Epithelial cell of prostate (primary cell): ENCODE measurements around the gene PHRF1.
A peak's percentile ranks its signal among the peaks of the same experiment; 100 is the strongest.

Experiments
- DNase-seq: peaks from one replicate; pipeline ENCODE4 v3.0.0-alpha.2; 2011; ENCODE audit warnings: low read depth, low spot score
- H3K27ac ChIP-seq: fragments of 450-650 bp; 2 replicates; pipeline ENCODE4 v1.5.1; 2017; ENCODE audit warnings: mild to moderate bottlenecking

The PHRF1 gene

DNA sequence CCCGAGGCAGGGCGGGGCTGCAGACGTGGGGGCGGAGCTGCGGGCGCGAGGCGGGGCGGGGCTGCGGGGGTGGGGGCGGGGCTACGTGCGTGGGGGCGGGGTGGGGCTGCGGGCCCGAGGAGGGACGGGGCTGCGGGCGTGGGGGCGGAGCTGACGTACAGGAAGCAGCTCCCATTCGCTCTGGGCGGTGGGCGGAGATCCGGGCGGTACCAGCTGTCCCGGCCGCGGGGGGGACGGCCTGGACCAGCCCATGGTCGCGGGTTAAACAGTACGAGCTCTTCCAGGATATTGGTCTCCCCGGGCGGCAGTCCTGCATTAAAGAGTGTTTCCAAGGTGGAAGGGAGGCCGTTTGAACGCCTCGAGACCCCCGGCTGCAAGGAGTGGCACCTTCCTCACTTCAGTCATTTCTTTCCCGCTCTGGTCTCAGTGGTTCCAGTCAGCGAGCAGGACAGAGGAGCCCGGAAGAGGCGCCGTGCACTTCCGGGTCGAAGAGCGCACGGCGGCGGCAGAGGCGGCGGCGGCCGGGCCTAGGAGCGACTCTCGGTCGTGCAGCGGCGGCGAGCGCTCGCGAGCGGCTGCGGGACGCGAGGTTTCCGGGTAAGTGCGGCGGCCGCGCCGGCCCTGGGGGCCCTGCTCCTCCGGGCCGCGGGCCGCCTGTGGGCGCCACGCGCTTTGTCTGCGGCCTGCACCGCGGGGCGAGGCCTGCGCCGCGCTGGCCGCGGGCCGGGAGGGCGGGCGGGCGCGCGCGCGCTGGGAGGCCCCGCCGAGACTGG is at the start of gene PHRF1:
TSS of gene PHRF1 (plus strand) at position 475 of the 773 bp plus-strand sequence. CDS start 5,043 bp downstream, outside the sequence.
- DNase-seq, result peak; percentile 64
- peak within 1 kb of the TSS; percentile 81 for H3K27ac ChIP-seq

GRCh38 chr11:528166-528814 is 48.0 kb upstream of the PHRF1 start:
- no peak overlapping the region for H3K27ac ChIP-seq
- DNase-seq, result no peak

- no peak for DNase-seq
- no peak overlapping the region for H3K27ac ChIP-seq
Observed at GRCh38 chr11:528815-529727, 47.2 kb upstream of the PHRF1 start.

- no peak for DNase-seq
- no peak overlapping the region for H3K27ac ChIP-seq
Observed at GRCh38 chr11:529728-530411, 46.4 kb upstream of the PHRF1 start.

GRCh38 chr11:530960-531831 is 45.1 kb upstream of the PHRF1 start:
- H3K27ac ChIP-seq, result no peak overlapping the region
- DNase-seq, result no peak

DNA sequence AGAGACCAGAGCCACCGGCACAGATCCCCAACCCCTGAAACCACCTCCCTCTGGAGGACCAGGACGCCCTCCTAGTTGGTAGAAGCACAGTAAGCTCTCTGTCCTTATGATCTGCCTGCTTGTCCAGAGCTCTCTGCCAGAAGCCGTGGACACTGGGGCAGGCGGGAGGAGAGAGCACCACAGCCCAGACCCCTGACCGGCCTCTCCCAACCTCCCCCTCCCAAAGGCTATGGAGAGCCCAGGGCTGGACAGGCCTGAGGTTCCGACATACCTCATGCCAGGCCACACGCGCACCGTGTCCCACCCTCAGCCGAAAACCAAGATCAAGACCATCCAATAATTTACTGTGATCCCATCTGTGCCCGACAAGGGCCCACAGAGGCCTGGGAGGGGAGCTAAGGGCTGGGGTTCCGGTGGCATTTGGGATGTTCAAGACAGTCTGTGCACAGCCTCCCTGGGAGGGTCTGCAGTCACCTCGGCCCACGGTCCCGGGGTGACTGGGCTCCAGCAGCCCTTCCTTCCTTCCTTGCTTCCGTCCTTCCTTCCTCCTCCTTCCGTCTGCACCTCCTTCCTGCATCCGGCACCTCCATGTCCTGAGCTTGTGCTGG is 44.2 kb upstream of the PHRF1 start:
- no peak for DNase-seq
- no peak overlapping the region for H3K27ac ChIP-seq

DNA sequence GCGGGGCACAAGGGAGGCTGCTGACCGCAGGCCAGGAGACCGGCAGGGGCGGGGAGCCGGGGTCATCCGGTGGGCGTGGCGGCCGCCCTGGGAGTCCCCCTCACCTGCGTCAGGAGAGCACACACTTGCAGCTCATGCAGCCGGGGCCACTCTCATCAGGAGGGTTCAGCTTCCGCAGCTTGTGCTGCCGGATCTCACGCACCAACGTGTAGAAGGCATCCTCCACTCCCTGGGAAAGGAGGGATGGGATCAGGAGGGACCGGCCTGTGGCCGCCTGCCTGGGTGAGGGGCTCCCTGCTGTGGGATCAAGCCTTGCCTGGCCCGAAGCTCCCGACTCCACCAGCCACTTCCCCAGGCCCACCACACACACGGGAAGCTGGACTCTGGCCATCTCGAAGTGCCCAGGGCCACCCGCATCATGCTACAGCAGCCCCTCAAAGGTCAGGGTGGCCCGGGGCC is 43.7 kb upstream of the PHRF1 start:
- no peak overlapping the region for H3K27ac ChIP-seq
- DNase-seq, result no peak

- H3K27ac ChIP-seq, result no peak overlapping the region
- no peak for DNase-seq
Observed at GRCh38 chr11:532986-533585, 43.2 kb upstream of the PHRF1 start.

- H3K27ac ChIP-seq, result peak overlapping the region; percentile 96
- no peak for DNase-seq
Observed at GRCh38 chr11:533586-534395, 42.5 kb upstream of the PHRF1 start.

GRCh38 chr11:534396-535209 is 41.7 kb upstream of the PHRF1 start:
- H3K27ac ChIP-seq, result peak overlapping the region; percentile 96
- DNase-seq, result peak; percentile 81

GRCh38 chr11:535210-535518 is 41.1 kb upstream of the PHRF1 start:
- no peak for DNase-seq
- H3K27ac ChIP-seq, result peak overlapping the region; percentile 96

- peak; percentile 59 for DNase-seq
- peak within 1 kb of the TSS; percentile 96 for H3K27ac ChIP-seq
Observed at GRCh38 chr11:535519-536454, 40.5 kb upstream of the PHRF1 start, which contains the start of gene HRAS. TSS of gene HRAS (minus strand) at chr11:535576.

DNA sequence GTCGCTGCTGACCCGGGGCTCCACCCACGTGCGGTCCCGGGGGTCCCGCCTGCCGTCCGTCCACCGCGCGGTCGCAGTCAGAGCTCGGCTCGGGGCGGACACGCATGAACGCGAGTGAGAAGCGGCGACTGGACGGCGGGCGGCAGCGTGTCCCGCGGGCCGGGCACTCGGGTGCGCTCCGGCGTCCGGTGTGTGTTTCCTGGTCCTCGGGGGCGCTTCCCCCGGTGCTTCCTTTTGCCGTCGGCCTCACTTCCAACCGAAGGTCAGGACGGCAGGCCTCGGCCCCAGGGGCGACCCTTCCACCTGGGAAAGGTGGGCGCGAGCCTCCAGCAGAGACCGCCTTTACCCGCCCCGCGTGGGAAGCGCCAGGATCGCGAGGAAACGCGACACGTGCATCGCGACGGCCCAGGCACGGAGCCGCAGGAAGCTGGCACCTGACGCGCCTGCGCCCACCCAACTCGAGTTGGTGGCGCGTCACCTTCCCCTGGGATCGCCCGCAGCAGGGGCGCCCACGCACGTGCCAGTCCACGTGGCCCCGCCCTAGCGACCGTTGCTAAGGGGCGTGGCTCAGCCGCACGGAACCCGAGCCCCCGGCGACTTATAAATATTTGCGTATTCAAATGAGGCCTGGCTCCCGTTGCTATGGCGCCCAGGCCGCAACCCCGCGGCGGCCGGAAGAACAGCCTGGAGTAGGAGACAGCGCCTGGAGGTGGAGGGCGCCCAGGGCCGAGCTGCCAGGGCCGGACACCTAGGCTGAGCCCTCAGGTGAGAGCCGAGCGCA is 39.2 kb upstream of the PHRF1 start, which contains the start of gene LRRC56:
TSS of gene LRRC56 (plus strand) at position 687 of the 781 bp plus-strand sequence. CDS start 3,158 bp downstream, outside the sequence.
- H3K27ac ChIP-seq, result no peak within 1 kb of the TSS

DNA sequence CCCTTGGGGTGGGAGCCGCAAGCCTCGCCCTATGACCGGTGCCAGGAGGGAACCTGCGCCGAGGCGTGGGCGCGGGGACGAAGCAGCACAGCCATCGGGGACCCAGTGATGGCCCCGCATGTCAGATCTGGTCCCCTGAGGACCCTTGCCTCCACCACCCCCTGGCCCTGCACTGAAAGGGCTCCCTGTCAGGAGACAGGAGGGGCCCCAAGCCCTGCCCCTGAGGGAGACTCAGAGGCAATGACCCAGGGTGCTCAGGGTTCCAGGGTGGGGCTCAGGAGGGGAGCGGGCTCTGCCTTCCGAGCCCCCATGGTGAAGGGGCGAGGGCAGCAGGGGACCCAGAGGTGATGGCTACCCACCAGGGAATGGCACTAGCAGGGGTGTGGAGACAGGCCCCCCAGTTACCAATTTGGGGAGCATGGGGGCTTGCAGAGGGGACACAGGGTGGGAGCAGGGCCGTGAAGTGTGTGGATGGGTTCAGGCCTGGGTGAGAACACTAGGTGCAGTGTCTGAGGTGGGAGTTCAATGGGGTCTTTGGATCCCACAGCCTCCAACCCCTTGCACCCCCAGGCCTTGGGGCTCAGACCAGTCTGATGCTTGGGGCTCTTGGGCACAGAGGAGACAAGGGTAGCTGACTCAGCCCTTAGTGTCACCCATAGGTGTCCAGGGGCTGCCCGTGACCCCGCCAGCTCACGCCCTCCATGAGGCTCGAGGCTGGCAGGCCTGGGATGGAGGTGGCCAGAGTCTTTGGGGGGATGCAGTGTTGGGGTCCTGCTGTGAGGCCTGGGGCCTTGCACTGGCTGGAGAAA is 38.4 kb upstream of the PHRF1 start:
- H3K27ac ChIP-seq, result no peak overlapping the region
- no peak for DNase-seq

More for the DNA sequence above, 39.2 kb upstream of the PHRF1 start, which contains the start of gene LRRC56:
- DNase-seq, result no peak
